HL-60 (cell line): ENCODE measurements around the gene PEX10.

Experiments used
- DNase-seq, 2 experiments: peaks; one replicate each; pipeline ENCODE4 v3.0.0-alpha.2; 2010 to 2020; ENCODE audit warnings: low read depth in 1 of 2, low spot score in 1 of 2
- H3K27ac ChIP-seq: fragments of 250-450 bp; sonication (Bioruptor Pico); replicated peaks from 2 replicates; pipeline ENCODE4 v1.5.1; 2020; ENCODE audit warnings: mild to moderate bottlenecking, moderate library complexity
- H3K27me3 ChIP-seq: fragments of 250-450 bp; sonication (Bioruptor Pico); 2 replicates; pipeline ENCODE4 v1.5.1; 2021; ENCODE audit warnings: mild to moderate bottlenecking, moderate library complexity; ENCODE audit not compliant: insufficient read depth, poor library complexity, severe bottlenecking
- H3K4me3 ChIP-seq: replicated peaks from 2 replicates; pipeline ENCODE4 v1.5.1; 2011; ENCODE audit warnings: mild to moderate bottlenecking, control low read depth, low read length; ENCODE audit not compliant: insufficient read depth
- CTCF ChIP-seq: IDR thresholded peaks from one replicate; pipeline ENCODE4 v1.5.1; 2011; ENCODE audit warnings: low read length, control low read depth, inconsistent platforms; ENCODE audit not compliant: insufficient read depth
- GABPA ChIP-seq: IDR thresholded peaks from 2 replicates; pipeline ENCODE4 v1.6.1; 2012; ENCODE audit warnings: low read depth
- POLR2AphosphoS5 ChIP-seq: IDR thresholded peaks from 2 replicates; pipeline ENCODE4 v1.6.1; 2012; ENCODE audit warnings: low read depth
- REST ChIP-seq: IDR thresholded peaks from 2 replicates; pipeline ENCODE4 v1.6.1; 2012; ENCODE audit warnings: low read depth; ENCODE audit not compliant: insufficient replicate concordance
- SPI1 ChIP-seq: IDR thresholded peaks from 2 replicates; pipeline ENCODE4 v1.6.1; 2012; ENCODE audit warnings: low read depth, mild to moderate bottlenecking, borderline replicate concordance

Gene PEX10

GRCh38 chr1:2412773-2413494 lies 570 bp upstream of the PEX10 start:
- Histone ChIP-seq H3K27ac (peak overlapping the region; percentile 88), H3K4me3 (peak overlapping the region; percentile 77), H3K27me3 (peaks cover 26% of the 10 kb centered on the region)
- TF ChIP-seq GABPA (no peak; the same call in 1 of the 2 replicates), SPI1 (no peak), POLR2AphosphoS5 (peak; percentile 46; the same call in 1 of the 2 replicates), CTCF (no peak), REST (no peak)
- peak; percentile 30 to 57 for DNase-seq

- Histone ChIP-seq H3K27me3 (peaks cover 16% of the 10 kb centered on the region), H3K27ac (peak overlapping the region; percentile 83), H3K4me3 (peak overlapping the region; percentile 97)
- peak; percentile 20 to 57 for DNase-seq
- TF ChIP-seq POLR2AphosphoS5 (0 out of 2 replicates have a peak, but pooled peaks have one; percentile 8), GABPA (no peak)
Measured at GRCh38 chr1:2411801-2412394, 466 bp downstream of the PEX10 start.

- Histone ChIP-seq H3K27me3 (no peaks in the 10 kb centered on the region), H3K27ac (no peak overlapping the region), H3K4me3 (no peak overlapping the region)
- no peak for DNase-seq
- TF ChIP-seq REST (no peak), GABPA (no peak), SPI1 (no peak), POLR2AphosphoS5 (no peak)
Measured at GRCh38 chr1:2409745-2410144, 2.6 kb downstream of the PEX10 start.

- H3K27ac ChIP-seq, result no peak overlapping the region
- H3K4me3 ChIP-seq, result no peak overlapping the region
- no peak for TF ChIP-seq REST
- TF ChIP-seq POLR2AphosphoS5, result no peak
- no peak for TF ChIP-seq CTCF
- TF ChIP-seq GABPA, result no peak
- no peak for TF ChIP-seq SPI1
Measured at GRCh38 chr1:2408859-2409276, 3.5 kb downstream of the PEX10 start.

More at GRCh38 chr1:2408859-2409276, 3.5 kb downstream of the PEX10 start:
- DNase-seq, result no peak
- H3K27me3 ChIP-seq, result no peaks in the 10 kb centered on the region
